Stimulated activated CD8-positive, alpha-beta memory T cell treated with anti-CD3 and anti-CD28 coated beads, Interleukin-15, amount 100 ng/mL, for 24 hours (primary cell): ENCODE measurements around the gene RHBDF1.

Experiments
- DNase-seq: peaks from one replicate; pipeline ENCODE4 v3.0.0-alpha.2; 2020; ENCODE audit warnings: low read depth

RHBDF1 gene

GRCh38 chr16:74747-75334 lies 2.4 kb upstream of the RHBDF1 start:
- no peak for DNase-seq

GRCh38 chr16:74051-74746 lies 1.8 kb upstream of the RHBDF1 start:
- DNase-seq = no peak

- DNase-seq = no peak
Measured at GRCh38 chr16:71540-72401, 660 bp downstream of the RHBDF1 start.

- DNase-seq = no peak
Measured at GRCh38 chr16:71210-71539, 1.3 kb downstream of the RHBDF1 start.

- no peak for DNase-seq
Measured at GRCh38 chr16:69181-69580, 3.2 kb downstream of the RHBDF1 start.

GRCh38 chr16:67884-68789 lies 4.3 kb downstream of the RHBDF1 start:
- no peak for DNase-seq

GRCh38 chr16:67183-67791 lies 5.1 kb downstream of the RHBDF1 start:
- DNase-seq = no peak

- no peak for DNase-seq
Measured at GRCh38 chr16:66309-67182, 5.9 kb downstream of the RHBDF1 start.

- DNase-seq = peak; percentile 68
Measured at GRCh38 chr16:65745-66144, 6.7 kb downstream of the RHBDF1 start.

- no peak for DNase-seq
Measured at GRCh38 chr16:64914-65255, 7.5 kb downstream of the RHBDF1 start.

GRCh38 chr16:63998-64913 lies 8.2 kb downstream of the RHBDF1 start:
- no peak for DNase-seq

- no peak for DNase-seq
Measured at GRCh38 chr16:63466-63865, 9.0 kb downstream of the RHBDF1 start.

- DNase-seq = no peak
Measured at GRCh38 chr16:62968-63391, 9.5 kb downstream of the RHBDF1 start.

GRCh38 chr16:62283-62967 lies 10.0 kb downstream of the RHBDF1 start:
- DNase-seq = no peak

- DNase-seq = no peak
Measured at GRCh38 chr16:61879-62281, 10.6 kb downstream of the RHBDF1 start.

- DNase-seq = no peak
Measured at GRCh38 chr16:60929-61878, 11.2 kb downstream of the RHBDF1 start.

- no peak for DNase-seq
Measured at GRCh38 chr16:60166-60565, 12.3 kb downstream of the RHBDF1 start.
